D341Med (cell line): Measurements from ENCODE around the gene TPK1.
A peak's percentile ranks its signal among the peaks of the same experiment; 100 is the strongest.
"Not testable (repeated sequence)": the region's sequence is repeated elsewhere in the genome, so short reads cannot be mapped to it uniquely, and the experiment has no call there.

Source experiments
- DNase-seq: peaks from one replicate; pipeline ENCODE4 v3.0.0; 2012; ENCODE audit warnings: low spot score

Gene TPK1

GRCh38 chr7:144474800-144475615, 360.8 kb downstream of the TPK1 start:
- no peak for DNase-seq

GRCh38 chr7:144474363-144474762, 361.5 kb downstream of the TPK1 start:
- DNase-seq: no peak

- no peak for DNase-seq
Observed at GRCh38 chr7:144473908-144474307, 361.9 kb downstream of the TPK1 start.

- no peak for DNase-seq
Observed at GRCh38 chr7:144470078-144470477, 365.8 kb downstream of the TPK1 start.

DNA sequence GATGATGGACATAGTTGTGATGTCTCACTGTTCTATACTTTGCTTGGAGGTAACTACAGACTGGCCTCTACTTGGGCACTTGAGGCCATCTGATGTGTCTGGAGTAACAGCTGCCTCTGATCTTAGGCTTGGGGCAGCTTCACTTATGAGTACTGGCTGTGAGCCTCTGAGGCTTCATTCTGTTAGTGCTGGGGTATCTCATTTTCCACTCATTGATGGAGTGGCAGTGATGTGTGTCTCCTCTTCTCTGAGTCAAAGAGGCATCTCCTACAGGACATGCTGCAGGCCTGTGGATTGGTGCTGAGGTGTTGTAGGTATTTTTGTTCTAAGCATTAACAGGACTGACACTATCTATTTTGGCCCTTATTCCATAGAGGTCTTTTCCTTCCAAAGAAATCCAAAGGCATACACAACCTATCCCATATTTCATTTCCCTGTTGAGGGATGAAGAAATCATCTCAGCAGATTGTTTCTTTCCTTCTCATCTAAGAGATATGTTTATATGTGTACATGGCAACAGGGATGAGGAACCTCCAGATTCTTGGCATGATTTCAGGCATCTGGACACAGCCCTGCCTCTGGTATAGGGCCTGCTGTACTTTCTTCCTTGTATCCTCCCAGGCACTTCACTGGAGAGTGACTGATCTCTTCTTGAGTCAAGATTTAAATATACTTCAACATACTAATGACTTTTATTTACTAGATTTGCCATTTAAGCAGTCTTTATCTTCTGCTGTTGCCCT, 366.7 kb downstream of the TPK1 start:
- DNase-seq: no peak

DNA sequence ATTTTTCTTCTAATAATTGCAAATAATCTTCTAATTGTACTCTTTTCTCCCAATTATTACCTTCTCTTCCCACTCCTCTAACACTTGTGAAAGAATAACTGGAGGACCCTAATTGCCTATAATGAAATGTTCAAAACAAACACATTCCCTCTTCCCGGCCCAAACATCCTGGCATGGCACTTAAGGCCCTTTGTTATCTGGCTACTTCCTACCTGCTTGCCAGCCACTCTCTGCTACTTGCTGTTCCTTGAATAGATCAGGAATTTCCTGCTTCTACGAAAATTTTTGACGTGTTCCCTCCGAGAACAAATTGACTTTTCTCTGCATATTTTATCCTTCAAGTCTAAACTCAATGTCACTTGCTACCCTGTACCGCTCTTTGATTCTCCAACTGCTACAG, 376.2 kb downstream of the TPK1 start:
- no peak for DNase-seq

DNA sequence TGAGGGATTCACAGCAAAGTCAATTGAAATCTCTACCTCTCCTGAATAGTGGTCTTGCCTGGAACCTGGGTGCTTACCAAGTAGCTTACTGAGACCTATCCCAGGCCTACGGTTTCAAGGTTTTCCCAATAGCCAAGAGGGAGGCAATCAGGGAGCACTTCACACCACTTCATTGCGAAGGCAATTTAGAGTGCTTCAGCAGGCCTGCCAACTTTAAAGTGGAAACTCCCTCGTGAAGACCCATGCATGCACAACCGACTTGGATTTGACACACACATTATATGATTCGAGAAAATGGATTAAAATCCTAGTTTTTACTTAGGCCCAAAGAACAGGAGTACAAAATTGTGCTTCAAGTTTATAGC, 380.8 kb downstream of the TPK1 start:
- DNase-seq: no peak

GRCh38 chr7:144454256-144455039, 381.4 kb downstream of the TPK1 start:
- no peak for DNase-seq

DNA sequence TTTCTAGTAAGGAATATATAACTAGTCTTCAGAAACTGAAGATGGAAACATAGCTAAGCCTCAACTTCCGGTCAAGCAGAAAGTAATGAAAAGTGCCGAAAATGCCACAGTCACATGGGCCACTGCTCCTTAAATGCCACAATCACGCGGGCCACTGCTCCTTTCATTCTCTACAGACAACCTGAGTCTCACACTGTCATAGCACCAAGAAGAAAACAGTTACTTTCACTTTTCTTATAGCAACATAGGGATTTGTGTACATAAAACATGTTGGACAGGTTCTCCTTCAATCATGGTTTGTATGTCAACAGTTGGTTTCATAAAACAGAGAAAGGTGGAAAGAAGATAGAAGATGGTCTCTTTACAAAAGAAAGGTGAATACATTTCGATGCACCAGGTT, 383.8 kb downstream of the TPK1 start:
- DNase-seq: no peak

- DNase-seq: no peak
Observed at GRCh38 chr7:144445590-144445989, 390.3 kb downstream of the TPK1 start.

GRCh38 chr7:144439717-144440205, 396.1 kb downstream of the TPK1 start:
- DNase-seq: no peak

DNA sequence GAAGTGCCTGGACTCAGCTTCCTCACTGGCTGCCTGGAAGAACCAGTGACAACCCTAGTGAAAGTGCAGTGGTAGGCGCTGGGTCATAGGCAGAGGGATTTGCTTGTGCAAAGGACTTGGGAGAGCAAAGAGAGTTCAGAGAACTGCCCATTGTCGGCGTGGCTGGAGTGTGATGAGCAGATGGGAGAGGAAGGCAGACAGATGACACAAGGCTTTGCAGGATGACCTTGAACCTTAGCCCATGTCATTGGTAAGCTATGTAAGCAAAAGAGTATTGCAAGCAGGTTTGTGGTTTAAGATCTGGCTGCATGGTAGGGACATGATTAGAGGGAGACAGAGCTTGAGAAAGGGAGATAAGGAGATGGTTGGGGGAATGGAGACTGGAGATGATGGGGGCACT, 397.1 kb downstream of the TPK1 start:
- DNase-seq: no peak

DNA sequence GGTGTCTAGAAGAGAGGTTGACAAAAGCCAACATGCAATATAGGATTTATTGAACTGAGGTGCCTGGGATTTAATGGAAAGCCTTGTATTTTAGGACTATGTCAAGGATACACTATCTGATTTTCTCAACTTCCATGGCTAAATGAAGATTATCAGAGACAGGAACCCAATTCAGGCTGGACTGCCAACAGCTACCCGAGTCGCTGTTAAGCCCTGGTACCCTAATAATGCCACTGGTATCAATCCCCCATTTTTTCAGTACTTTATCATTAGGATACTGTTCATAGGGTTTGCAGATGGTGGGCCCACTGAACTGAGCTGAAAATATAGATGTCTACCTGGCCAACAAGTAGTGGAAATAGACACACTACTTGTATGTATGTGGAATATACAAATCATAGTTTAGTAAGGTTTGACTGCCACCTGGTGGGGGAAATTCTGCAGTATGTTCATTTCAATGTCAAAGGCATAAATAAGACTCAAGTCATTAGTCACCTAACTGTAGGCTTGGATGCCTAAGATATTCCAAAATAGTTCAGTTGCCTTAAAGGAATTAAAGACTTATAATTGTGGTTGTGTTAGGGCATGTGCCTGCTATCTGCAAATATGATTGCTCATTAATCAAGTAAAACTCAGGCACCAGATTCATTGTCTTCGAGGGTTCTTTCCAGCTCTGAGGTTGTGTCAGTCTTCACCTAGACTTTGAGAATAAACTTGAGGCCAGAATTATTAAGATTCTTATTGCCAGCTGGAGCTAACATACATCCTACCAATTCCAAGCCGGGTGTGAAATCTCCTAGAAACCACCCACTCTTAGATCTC, 398.3 kb downstream of the TPK1 start:
- DNase-seq: peak; percentile 30

- no peak for DNase-seq
Observed at GRCh38 chr7:144436500-144436899, 399.4 kb downstream of the TPK1 start.

DNA sequence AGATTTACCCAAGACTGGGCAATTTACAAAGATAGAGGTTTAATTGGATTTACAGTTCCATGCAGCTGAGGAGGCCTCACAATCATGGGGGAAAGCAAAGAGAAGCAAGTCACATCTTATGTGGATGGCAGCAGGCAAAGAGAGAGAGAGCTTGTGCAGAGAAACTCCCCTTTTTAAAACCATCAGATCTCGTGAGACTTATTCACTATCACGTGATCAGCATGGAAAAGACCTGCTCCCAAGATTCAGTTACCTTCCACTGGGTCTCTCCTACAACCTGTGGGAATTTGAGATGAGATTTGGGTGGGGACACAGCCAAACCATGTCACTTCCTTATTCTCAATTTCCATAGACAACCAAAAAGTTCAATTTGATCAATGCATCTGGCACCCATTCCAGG, 407.4 kb downstream of the TPK1 start:
- DNase-seq: no peak

- DNase-seq: not testable (repeated sequence)
Observed at GRCh38 chr7:144427539-144427938, 408.3 kb downstream of the TPK1 start.

GRCh38 chr7:144418931-144419330, 416.9 kb downstream of the TPK1 start:
- DNase-seq: not testable (repeated sequence)

- no peak for DNase-seq
Observed at GRCh38 chr7:144416341-144416740, 419.5 kb downstream of the TPK1 start.

DNA sequence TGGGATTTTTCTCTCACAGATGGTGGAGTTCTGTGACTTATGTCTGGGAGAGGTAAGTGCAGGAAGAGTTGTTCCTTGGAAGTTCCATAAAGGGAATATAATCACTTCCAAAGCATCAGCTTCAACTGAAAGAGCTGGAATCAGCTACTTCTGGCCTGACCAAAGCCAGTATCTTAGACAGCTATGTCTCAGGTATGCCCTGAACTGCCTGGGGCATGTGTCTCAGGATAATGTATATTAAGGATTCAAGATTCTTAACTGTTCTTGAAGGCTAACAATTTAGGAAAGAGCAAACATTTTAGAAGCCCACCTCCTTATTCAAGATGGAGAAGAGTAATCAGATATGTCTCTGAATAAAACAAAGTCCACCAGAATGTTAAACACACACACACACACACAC, 420.0 kb downstream of the TPK1 start:
- DNase-seq: no peak

GRCh38 chr7:144414815-144415214, 421.0 kb downstream of the TPK1 start:
- no peak for DNase-seq

- DNase-seq: no peak
Observed at GRCh38 chr7:144410441-144410840, 425.4 kb downstream of the TPK1 start.

DNA sequence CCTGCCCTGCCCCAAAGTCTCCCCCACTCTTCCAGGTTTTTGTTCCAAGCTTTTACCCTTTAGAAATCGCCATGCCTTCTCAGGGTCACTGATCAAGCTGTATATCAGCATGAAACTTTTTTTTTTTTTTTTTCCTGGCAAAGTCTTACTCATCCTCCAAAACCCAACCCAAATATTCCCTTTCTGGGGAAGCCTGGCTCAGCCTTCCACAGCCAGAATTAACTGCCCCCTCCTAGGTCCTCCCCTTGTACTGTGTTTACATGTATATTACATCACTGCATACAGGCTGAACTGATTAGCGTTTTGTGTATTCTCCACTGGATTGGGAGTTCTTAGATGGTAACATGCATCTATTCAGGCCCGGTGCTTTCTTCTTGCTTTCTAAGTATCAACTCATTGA, 427.7 kb downstream of the TPK1 start:
- DNase-seq: no peak
